ENCODE data around the gene REL. TPM values are rescaled to one million over a fixed set of nuclear protein-coding genes. Genes with fewer than 3 reads are reported as not detected.

Gene REL
- total and polyA plus RNA-seq, 5 experiments from 2014 or later: 12.5 to 28.8 (median 20.0) TPM

Other genes with a start within 250 kb of the REL start
- 10 to 100 TPM; 37.7 to 40.6 TPM for gene PAPOLG, start 125.3 kb upstream of the REL start, total RNA-seq
- 10 to 100 TPM; 10.1 to 15.4 (median 11.5) TPM for gene PAPOLG, start 125.3 kb upstream of the REL start, polyA plus RNA-seq
- 10 to 100 TPM; 26.8 to 27.4 TPM for gene PEX13, start 136.1 kb downstream of the REL start, total RNA-seq
- 10 to 100 TPM in 1 of 3 donors, 1 to 10 TPM in 2; 7.6 to 11.1 (median 9.0) TPM for gene PEX13, start 136.1 kb downstream of the REL start, polyA plus RNA-seq
- 10 to 100 TPM in 1 of 2 experiments, 1 to 10 TPM in 1; 9.2 to 11.6 TPM for gene PUS10, start 136.7 kb downstream of the REL start, total RNA-seq
- gene PUS10, start 136.7 kb downstream of the REL start, polyA plus RNA-seq: 1 to 10 TPM; 4.1 to 4.4 (median 4.4) TPM
- 1 to 10 TPM; 1.9 to 3.3 TPM for gene SANBR, start 184.3 kb downstream of the REL start, total RNA-seq
- gene SANBR, start 184.3 kb downstream of the REL start, polyA plus RNA-seq: under 1 TPM; 0.25 to 0.96 (median 0.64) TPM

Data from naive thymus-derived CD8-positive, alpha-beta T cell (primary cell).